ENCODE data around the gene RAD51B.

RAD51B gene

GRCh38 chr14:67908052-67908754 is 88.6 kb downstream of the RAD51B start:
- no peak for DNase-seq

DNA sequence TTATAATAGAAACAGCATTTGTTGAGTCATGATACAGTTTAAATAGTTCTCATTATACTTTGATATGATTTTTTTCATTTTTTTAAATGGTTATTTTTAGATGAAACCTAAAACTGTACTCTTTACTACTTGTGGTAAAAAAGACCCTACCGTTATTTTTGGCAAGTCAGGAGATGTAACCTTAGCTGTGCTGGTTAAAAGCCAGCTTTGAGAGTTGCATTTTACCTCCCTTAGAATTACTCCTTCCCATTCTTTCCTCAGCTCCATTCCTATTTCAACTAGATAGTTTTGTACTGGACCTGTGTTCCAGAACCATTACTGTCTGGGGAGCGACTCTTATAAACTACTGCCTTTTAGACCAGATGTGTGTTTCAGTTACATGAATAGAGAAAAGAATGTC is 92.0 kb downstream of the RAD51B start:
- DNase-seq, result no peak

GRCh38 chr14:67916430-67916829 is 96.9 kb downstream of the RAD51B start:
- DNase-seq, result no peak

DNA sequence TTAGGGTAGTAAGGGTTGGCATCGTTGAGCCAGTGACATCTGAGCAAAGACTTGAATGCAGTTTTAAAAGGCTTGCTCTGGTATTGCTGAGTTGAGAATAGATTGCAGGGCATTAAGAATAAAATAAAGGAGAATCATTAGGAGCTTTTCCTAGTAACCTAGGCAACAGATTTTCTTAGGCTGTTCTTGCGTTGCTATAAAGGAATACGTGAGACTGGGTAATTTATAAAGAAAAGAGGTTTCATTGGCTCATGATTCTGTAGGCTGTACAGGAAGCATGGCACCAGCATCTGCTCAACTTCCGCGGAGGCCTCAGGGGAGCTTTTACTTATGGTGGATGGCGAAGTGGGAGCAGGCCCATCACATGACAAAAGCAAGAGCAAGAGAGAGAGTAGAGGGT is 97.4 kb downstream of the RAD51B start:
- DNase-seq, result no peak

- DNase-seq, result no peak
Measured at GRCh38 chr14:67918838-67919237, 99.3 kb downstream of the RAD51B start.

GRCh38 chr14:67919259-67920032 is 99.9 kb downstream of the RAD51B start:
- no peak for DNase-seq

DNA sequence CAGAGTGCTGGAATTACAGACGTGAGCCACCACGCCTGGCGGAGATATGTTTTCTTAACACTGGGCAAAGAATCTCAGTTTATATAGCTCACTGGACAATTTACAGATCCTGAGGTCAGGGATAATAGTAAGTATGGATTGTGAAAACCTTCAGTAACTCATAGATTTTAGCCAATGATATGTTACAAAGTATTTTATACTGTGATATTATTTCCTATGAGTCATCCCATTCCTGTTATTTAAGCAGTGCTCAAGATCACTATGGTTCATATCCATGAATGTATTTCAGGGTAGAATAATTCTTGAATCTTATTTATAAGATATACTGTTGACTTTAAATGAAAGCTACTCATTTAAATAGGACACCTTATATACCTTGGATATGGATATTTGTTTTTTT is 107.2 kb downstream of the RAD51B start:
- no peak for DNase-seq

- DNase-seq, result no peak
Measured at GRCh38 chr14:67927244-67927643, 107.7 kb downstream of the RAD51B start.

DNA sequence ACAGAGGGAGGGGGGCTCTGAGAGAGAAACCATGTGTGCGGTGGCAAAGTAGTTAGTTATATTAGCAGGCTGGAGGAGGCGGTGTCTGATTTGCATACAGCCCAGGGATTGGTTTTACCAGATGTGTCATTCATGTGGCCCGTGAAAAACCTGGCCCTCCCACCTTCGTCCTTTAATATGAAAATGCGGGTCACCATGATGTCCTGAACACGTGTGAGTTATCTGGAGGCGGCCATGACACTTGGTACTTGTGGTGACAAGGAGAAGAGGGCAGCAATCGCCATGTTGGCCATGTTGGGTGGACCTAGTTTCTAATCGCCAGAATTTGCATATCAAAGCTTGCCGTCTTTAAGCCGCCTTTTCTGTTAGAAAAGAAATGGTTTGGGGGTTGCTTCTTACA is 108.8 kb downstream of the RAD51B start:
- no peak for DNase-seq

DNA sequence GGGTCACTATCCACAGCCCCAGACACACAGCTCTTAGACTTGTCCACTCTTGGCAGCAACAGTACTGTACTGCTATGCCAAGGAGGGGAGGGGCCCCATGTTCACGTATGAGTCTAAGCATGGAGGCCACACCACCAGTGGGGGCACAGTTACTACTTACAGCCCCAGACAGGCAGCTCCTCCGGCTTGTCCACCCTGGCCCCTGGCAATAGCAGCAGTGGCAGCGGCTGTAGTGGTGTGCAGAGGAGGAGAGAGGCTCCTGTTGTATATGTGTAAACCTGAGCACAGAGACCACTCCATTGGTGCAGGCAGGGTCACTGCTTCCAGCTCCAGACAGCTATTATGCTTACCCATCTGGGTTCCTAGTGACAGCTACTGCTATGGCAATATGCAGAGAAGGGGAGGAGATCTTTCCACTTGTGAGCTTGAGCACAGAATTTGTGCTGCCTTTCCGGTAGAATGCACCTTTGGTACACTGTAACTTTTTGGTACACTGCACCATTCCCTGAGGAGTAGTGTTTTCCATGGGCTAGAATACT is 113.2 kb downstream of the RAD51B start:
- DNase-seq, result no peak

DNA sequence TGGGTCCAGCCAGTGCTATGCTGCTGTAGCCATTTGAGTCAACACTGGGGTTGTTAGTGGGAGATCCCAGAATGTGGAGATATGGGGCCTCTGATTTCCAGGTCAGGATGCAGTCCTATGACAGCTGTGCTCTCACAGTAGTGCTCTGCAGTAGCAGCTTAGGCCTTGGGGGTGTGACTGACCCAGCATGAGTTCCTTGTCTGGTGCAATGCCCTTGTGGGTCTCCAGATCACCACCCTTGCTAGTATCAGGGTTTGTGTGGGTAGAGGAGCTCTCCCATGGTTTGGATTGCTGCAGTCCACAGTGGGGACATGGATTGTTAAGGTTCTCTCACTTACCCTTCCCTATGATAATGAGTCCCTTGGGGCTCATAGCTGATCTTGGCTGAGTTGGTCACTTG is 113.7 kb downstream of the RAD51B start:
- DNase-seq, result peak; percentile 30

GRCh38 chr14:67934087-67934486 is 114.5 kb downstream of the RAD51B start:
- DNase-seq, result peak; percentile 69

- DNase-seq, result no peak
Measured at GRCh38 chr14:67934862-67935261, 115.3 kb downstream of the RAD51B start.

GRCh38 chr14:67935371-67935770 is 115.8 kb downstream of the RAD51B start:
- DNase-seq, result no peak

- DNase-seq, result no peak
Measured at GRCh38 chr14:67938071-67938470, 118.5 kb downstream of the RAD51B start.

GRCh38 chr14:67940486-67941455 is 121.2 kb downstream of the RAD51B start:
- DNase-seq, result peak; percentile 24

DNA sequence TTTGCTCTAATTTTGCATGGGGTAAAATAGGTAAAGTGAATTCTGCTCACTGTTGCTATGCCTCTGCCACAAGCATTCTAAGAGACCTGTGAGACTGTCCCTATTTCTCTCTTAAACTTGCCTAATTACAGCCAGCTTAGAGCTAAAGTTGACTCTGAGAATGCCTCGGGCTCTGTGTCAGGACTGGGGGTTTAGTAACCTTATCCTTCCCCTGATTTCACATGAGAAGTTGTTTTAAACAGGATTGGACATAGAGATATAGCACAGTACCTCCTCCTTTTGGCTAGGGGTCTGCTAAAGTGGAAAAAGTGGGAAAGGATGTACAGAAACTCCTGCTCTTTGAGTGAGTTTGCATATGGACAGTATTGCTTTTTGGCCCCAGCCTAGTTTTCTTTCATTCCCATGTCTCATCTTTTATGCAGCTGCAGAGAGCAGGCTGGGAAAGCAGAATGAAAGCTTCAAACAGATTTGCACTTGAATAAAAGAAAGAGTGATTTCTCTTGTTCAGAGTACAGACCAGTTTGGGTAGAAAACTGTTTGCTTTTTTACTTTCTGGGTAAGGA is 122.0 kb downstream of the RAD51B start:
- no peak for DNase-seq

GRCh38 chr14:67942080-67942710 is 122.6 kb downstream of the RAD51B start:
- DNase-seq, result no peak

- peak; percentile 80 for DNase-seq
Measured at GRCh38 chr14:67943947-67944346, 124.4 kb downstream of the RAD51B start.

DNA sequence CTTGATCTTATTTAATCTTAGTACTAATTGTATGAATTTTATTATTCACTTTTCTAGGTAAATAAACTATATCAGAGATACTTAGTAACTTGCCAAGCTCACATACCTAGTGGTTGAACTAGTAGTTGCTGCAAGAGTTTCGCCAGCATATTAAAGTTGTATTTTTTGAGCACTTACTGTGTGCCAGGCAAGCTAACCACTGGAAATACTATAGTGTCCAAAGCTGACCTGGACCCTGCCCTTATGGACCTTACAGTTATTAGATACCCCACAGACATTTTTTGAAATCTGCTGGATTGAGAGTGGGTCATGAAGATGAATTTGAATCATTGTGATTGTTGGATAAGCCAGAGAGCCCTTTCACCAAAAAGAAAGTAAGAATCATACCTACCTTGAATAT is 125.0 kb downstream of the RAD51B start:
- DNase-seq, result no peak

DNA sequence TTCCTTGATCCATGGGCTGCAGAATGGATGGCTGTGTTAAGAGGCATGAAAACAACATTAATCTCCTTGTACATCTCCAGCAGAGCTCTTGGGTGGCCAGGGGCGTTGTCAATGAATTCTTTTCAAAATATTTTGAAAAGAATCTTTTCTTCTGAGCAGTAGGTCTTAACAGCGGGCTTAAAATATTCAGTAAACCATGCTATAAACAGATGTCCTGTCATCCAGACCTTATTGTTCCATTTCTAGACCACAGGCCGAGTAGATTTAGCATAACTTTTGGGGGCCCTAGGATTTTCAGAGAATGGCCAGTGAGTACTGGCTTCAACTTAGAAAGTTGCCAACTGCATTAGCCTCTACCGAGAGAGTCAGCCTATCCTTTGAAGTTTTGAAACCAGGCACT is 130.2 kb downstream of the RAD51B start:
- DNase-seq, result no peak

DNA sequence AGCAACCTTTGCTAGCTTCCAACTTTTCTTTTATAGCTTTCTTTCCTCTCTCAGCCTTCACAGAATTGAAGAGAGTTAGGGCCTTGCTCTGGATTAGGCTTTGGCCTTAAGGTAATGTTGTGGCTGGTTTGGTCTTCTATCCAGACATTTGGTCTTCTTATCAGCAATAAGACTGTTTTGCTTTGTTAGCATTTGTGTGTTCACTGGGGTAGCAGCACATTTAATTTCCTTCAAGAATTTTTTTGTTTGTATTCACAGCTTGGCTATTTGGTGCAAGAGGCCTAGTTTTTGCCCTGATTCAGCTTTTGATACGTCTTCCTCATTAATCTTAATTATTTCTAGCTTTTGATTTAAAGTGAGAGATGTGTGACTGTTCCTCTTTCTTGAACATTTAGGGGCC is 130.8 kb downstream of the RAD51B start:
- no peak for DNase-seq
